Spinal cord (tissue), 10 donors: ENCODE results near the gene GCLM. TPM values are rescaled to one million over a fixed set of nuclear protein-coding genes. Genes with fewer than 3 reads are reported as not detected.
"Not testable (repeated sequence)": the region's sequence is repeated elsewhere in the genome, so short reads cannot be mapped to it uniquely, and the experiment has no call there.

Experiments
- DNase-seq, 6 donors: peaks; one replicate each; pipeline versions ENCODE4 v3.0.0 to v3.0.0-alpha.2; 2013 to 2015; ENCODE audit warnings: low spot score in 6 of 6, low read depth in 4 of 6
- H3K27ac ChIP-seq: one replicate; pipeline ENCODE4 v1.5.1; 2013; ENCODE audit warnings: low read depth, low read length, control low read depth
- H3K27me3 ChIP-seq: one replicate; pipeline ENCODE4 v1.6.1; 2013; ENCODE audit warnings: low read length; ENCODE audit not compliant: control insufficient read depth, insufficient read depth
- H3K36me3 ChIP-seq: one replicate; pipeline ENCODE4 v1.6.1; 2013; ENCODE audit warnings: low read length; ENCODE audit not compliant: control insufficient read depth, insufficient read depth
- H3K4me1 ChIP-seq: one replicate; pipeline ENCODE4 v1.6.1; 2013; ENCODE audit warnings: low read length; ENCODE audit not compliant: control insufficient read depth, insufficient read depth
- H3K4me3 ChIP-seq: one replicate; pipeline ENCODE4 v1.5.1; 2013; ENCODE audit warnings: low read depth, low read length, control low read depth
- H3K9me3 ChIP-seq: one replicate; pipeline ENCODE4 v1.6.1; 2013; ENCODE audit warnings: low read length; ENCODE audit not compliant: control insufficient read depth, insufficient read depth
- WGBS: methylation state at CpG from one replicate; pipeline ENCODE4 v1.1.5; 2013; ENCODE audit warnings: missing lambda C conversion rate; ENCODE audit not compliant: insufficient coverage; 5-methylcytosine and 5-hydroxymethylcytosine counted together
- polyA plus RNA-seq, 2 donors: library from polyadenylated mRNA; unstranded; fragments of 120-200 nt; gene quantifications; one replicate each; pipeline ENCODE4 v1.2.1, GENCODE V29; 2013; ENCODE audit not compliant: insufficient read length in 2 of 2
- total RNA-seq, 2 donors: library from RNA; depleted of rRNA in 1 of 2; stranded (reverse); fragments of 120-200 nt in 1 of 2; fragments of >200 nt in 1 of 2; gene quantifications; one replicate each; pipeline versions ENCODE4 v1.2.3 to v1.2.4, GENCODE V29; 2013 to 2014
- donor health status: healthy.

GCLM gene
- total and polyA plus RNA-seq, 4 donors, result 11.5 to 17.6 (median 12.7) TPM

DNA sequence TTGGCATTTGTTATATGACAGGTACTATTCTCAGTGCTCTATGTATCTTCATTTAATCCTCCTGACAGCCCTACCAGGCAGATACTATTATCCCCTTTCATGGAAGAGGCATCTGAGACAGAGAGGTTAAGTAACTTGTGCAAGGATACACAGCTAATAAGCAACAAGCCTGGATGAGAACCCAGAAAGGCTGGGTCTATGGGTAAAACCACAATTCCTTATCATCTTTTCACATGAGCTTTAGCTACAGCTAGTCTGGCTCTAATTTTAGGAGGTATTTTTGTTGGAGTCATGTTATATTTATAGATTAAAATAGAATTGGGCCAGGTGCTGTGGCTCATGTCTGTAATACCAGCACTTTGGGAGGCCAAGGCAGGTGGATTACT lies 57.9 kb downstream of the GCLM start:
- peaks cover 1% of the 10 kb centered on the region for H3K9me3 ChIP-seq
- H3K27ac ChIP-seq, result no peak overlapping the region
- H3K27me3 ChIP-seq, result no peaks in the 10 kb centered on the region
- DNase-seq, result no peak
- no peaks in the 10 kb centered on the region for H3K36me3 ChIP-seq
- H3K4me1 ChIP-seq, result peaks cover 7% of the 10 kb centered on the region
- H3K4me3 ChIP-seq, result no peak overlapping the region

DNA sequence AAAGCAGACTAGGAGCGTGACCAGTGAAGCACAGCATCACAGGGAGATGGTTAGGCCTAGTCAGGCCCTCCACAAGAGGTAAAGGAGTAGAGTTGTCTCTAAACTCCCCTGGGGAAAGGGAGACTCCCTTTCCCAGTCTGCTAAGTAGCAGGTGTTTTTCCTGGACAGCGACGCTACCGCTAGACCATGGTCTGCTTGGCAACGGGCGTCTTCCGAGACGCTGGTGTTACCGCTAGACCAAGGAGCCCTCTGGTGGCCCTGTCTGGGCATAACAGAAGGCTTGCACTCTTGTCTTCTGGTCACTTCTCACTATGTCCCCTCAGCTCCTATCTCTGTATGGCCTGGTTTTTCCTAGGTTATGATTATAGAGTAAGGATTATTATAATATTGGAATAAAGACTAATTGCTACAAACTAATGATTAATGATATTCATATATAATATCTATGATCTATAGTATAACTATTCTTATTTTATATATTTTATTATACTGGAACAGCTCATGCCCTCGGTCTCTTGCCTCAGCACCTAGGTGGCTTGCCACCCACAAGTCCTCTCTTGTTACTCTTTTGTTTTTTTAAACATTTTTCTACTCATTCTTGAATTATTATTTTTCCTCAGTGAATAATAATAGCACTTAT lies 58.4 kb downstream of the GCLM start:
- H3K9me3 ChIP-seq, H3K4me3 ChIP-seq, H3K36me3 ChIP-seq, H3K27me3 ChIP-seq, H3K27ac ChIP-seq: not testable (repeated sequence)
- WGBS, result 90% methylated on average over 1 of the region's 10 CpGs
- peaks cover 11% of the 10 kb centered on the region for H3K4me1 ChIP-seq
- peak in 2 of 6 donors; percentile 55 to 67 for DNase-seq

DNA sequence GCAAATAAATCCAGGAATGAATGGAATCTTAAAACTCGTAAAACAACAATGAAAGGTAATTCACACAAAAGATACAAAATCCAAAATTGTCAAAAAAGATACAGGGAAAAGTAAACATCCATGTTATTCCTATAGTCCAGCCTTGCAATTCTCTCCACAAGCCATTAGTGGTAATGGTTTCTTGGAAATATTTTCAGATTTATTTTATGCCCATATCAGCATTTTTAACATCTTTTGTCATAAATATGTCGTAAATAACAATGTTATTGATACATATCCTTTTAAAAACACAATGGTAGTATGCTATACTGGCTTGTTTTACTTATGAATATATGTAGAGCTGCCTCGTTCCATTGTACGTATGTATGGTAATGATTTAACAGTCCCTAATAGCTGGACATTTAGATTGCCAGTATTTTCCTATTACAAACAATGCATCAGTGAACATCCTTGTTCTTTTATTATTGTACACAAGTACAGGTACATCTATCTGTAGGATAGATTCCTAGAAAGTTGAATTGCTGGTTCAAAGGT lies 60.8 kb downstream of the GCLM start:
- WGBS, result no CpG with 5 or more reads among the region's 4 CpGs
- DNase-seq, result no peak
- peak overlapping the region; percentile 93 for H3K4me3 ChIP-seq

DNA sequence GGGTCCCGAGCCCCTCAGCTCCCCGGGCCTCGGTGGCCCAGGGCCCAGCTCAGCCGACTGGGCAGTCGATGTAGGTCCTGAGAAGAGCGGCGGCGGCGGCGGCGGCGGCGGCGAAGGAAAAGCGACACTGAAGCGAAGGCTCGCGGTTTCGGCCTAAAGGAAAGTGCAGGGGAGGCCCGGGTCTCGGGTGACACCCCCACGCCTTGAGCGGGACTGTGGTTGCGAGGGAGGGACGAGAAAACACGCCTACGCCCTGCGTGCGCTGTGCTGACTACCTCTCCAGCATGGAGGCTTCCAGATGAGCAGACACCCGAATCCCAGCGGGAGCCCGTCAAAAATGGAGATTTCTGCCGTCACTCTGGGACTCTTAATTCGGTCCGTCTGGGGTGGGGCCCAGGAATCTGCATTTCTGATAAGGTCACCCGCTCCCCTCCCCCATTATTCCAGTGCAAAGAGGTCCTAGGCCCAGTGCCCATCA lies 61.4 kb downstream of the GCLM start:
- WGBS, result 0% methylated on average over 32 of the region's 36 CpGs
- DNase-seq, result peak; percentile 45 to 88 (median 54)
- Histone ChIP-seq H3K36me3 (no peaks in the 10 kb centered on the region), H3K4me3 (peak overlapping the region; percentile 93), H3K4me1 (peaks cover 16% of the 10 kb centered on the region), H3K27me3 (no peaks in the 10 kb centered on the region), H3K9me3 (no peaks in the 10 kb centered on the region), H3K27ac (peak overlapping the region; percentile 99)

More for the DNA sequence above, 60.8 kb downstream of the GCLM start:
- no peaks in the 10 kb centered on the region for H3K36me3 ChIP-seq
- H3K4me1 ChIP-seq, result peaks cover 16% of the 10 kb centered on the region
- H3K27ac ChIP-seq, result peak overlapping the region; percentile 99
- no peaks in the 10 kb centered on the region for H3K27me3 ChIP-seq
- H3K9me3 ChIP-seq, result no peaks in the 10 kb centered on the region

DNA sequence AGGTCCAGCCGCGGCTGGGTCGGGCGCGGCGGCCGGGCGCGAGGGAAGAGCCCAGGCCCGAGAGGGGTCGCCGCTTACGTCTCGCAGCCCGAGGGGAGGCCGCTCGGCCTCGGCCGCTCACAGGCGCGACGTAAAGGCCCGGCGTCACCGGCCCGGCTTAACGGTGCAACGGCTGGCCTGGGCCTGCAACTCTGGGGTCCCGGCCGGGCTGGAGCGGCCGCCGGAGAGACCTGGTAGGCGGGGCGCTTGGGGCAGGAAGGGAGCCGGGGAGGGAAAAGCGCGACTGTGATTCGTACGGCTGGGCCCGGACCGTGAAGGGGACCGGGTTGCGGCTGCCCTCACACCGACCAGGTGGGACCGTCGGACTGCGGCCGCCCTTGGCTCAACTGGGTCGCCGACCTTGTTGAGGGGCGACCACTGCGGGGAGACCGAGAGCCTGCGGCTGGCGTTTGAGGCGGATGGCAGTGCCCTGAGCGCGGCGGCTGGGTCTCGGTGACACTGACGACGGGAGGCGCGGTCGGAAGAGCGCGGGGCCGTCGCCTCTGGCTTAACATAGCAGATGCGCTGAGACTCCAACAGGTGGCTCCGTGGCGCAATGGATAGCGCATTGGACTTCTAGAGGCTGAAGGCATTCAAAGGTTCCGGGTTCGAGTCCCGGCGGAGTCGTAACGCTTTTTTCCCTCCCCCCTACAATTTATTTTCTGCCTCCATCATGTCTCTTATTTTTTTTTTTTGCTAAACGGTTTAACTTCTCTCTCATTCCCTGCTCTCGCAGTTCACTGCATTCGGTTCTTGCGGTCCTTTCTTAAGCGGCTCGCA lies 62.0 kb downstream of the GCLM start:
- Histone ChIP-seq H3K36me3 (no peaks in the 10 kb centered on the region), H3K9me3 (no peaks in the 10 kb centered on the region), H3K4me1 (peaks cover 16% of the 10 kb centered on the region), H3K27ac (peak overlapping the region; percentile 99), H3K27me3 (no peaks in the 10 kb centered on the region), H3K4me3 (peak overlapping the region; percentile 93)
- WGBS, result under 1% methylated on average over 84 of the region's 86 CpGs
- DNase-seq, result peak; percentile 80 to 97 (median 90)

DNA sequence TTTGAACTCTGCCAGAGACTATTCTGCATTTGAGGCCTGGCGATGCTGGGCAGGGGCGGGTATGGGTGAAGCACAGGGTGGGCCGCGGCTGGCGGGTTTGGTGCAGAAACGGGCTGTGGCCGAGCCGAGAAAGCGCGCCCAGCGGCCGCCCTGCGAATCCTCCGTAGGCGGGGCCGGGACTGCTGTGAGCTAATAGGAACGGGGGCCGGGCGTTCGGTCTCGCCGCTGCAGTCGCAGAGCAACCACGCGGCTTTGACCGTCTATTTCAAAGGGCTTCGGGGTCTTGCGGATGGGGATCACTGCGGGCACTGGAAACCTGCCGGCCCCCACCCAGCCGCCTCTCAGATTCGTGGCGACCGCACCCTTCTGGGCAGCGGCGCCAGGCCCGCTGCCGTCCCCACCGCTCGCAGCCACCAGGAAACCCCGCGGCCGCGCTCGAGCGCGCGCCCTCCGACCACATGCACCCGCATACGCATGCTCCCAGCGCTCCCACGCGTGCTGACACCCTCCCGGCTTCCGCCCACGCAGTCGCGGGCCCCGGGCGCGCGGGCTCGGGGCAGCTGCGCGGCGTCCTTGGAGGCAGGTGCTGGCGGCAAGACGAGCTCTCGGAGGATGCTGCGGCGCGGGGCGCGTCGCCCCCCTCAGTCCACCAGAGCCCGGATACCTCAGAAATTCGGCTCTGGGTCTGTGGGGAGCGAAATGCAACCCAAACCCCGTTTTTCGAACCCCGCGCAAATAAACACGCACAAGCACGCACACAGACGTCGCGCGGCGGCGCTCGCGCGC lies 62.8 kb downstream of the GCLM start:
- peak overlapping the region; percentile 99 for H3K27ac ChIP-seq
- H3K4me3 ChIP-seq, result peak overlapping the region; percentile 93
- H3K9me3 ChIP-seq, result no peaks in the 10 kb centered on the region
- peaks cover 16% of the 10 kb centered on the region for H3K4me1 ChIP-seq
- peak; percentile 70 to 96 (median 82) for DNase-seq
- H3K27me3 ChIP-seq, result no peaks in the 10 kb centered on the region
- WGBS, result under 1% methylated on average over 94 of the region's 94 CpGs
- no peaks in the 10 kb centered on the region for H3K36me3 ChIP-seq

DNA sequence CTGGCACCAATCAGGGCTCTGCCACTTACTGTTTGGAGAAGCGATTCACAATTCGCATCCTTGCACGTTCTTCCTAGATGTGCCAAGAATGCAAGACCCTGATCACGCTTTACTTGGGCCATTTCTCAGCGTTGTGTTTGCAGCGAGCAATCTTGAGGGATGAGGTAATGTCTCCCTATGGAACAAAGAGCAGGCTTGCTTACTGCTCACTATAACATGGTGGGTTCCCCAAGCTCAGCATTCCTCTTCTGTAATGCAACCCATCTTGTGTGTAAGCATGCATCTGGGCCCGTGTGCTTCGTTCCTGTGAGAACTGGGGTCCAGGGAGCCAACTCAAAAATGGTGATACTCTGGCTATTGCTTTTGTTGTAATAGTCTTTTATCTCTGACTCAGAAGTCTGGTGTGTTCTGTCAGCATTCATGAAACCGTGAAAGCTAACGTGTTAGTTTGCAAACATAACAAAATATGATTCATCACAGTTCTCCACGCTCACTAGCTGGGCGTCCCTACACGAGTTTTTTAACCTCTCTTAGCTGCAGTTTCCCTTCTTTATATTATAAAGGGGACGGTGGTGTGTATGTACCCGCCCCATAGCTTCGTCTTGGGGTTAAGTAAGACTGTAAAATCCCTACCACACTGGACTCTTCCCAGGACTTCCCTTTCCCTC lies 63.6 kb downstream of the GCLM start:
- Histone ChIP-seq H3K27me3 (no peaks in the 10 kb centered on the region), H3K27ac (peak overlapping the region; percentile 99)
- DNase-seq, result peak in 5 of 6 donors; percentile 33 to 84 (median 62)

DNA sequence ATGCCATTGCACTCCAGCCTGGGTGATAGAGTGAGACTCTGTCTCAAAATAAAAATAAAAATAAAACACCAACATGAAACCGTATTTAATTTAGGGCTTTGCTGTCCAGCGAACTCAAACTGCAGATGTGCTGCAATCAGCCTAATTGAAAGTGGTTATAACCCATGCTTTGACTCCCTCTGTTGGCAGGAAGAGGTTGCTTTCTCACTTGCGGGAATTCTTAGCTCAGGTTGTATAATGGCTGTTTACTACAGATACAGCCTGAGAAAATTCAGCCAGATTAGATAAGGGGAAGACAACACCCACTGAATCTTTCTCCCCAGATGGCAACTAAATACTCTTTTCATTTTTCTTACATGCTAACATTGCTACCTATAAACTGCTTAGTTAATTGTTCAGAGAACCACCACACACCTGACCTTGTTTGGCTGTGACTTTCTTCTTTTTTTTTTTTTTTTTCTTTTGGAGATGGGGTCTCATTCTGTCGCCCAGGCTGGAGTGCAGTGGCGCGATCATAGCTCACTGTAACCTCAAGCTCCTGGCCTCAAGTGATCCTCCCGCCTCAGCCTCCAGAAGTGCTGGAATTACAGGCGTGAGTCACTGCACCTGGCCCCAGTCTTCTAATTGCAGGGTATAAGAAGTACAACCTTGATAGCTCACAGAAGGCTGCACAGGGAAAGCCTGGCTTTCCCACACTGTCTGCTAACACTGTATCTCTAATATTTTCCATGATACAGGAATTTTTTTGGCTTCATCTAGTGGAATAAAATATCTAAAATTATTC lies 64.8 kb downstream of the GCLM start:
- Histone ChIP-seq H3K9me3 (no peaks in the 10 kb centered on the region), H3K27ac (peak overlapping the region; percentile 27), H3K27me3 (no peaks in the 10 kb centered on the region), H3K4me3 (no peak overlapping the region), H3K36me3 (no peaks in the 10 kb centered on the region), H3K4me1 (peaks cover 16% of the 10 kb centered on the region)
- WGBS, result 94% methylated on average over 3 of the region's 8 CpGs
- peak; percentile 43 to 96 (median 65) for DNase-seq

More for the DNA sequence above, 63.6 kb downstream of the GCLM start:
- Histone ChIP-seq H3K36me3 (no peaks in the 10 kb centered on the region), H3K9me3 (no peaks in the 10 kb centered on the region), H3K4me1 (peaks cover 16% of the 10 kb centered on the region), H3K4me3 (peak overlapping the region; percentile 93)
- WGBS, result 9% methylated on average over 9 of the region's 16 CpGs
